Measurements from ENCODE around the gene SPARC.

- TF ChIP-seq CTCF (conservative IDR thresholded peaks at IDR 0.05; ENCODE audit: low read depth, low read length): no peak
- TF ChIP-seq EZH2 (IDR thresholded peaks at IDR 0.05; ENCODE audit: borderline replicate concordance, low read depth, low read length, poor library complexity, severe bottlenecking): no peak
These were observed 33.5 kb upstream of the SPARC start for GRCh38 chr5:151720215-151720614.

Measured in A673 (cell line).